SK-N-SH (cell line): ENCODE data around the gene STAP2. TPM values are rescaled to one million over a fixed set of nuclear protein-coding genes. Genes with fewer than 3 reads are reported as not detected.

Experiments
- CTCF ChIA-PET: fragments of 300-600, 350-600 bp; formaldehyde crosslinking; extraction: SDS; loops from one replicate; lab custom pipeline; 2021; lab: Yijun Ruan, JAX
- POLR2A ChIA-PET: fragments of 350-600 bp; sonication (Branson Sonifier 250); formaldehyde crosslinking; extraction: SDS; loops from one replicate; lab custom pipeline; 2020; ENCODE audit warnings: antibody characterized with exemption, inconsistent platforms; lab: Yijun Ruan, JAX
- DNase-seq: peaks from one replicate; pipeline ENCODE4 v3.0.0; 2012
- H2AFZ ChIP-seq: fragments of 200-600 bp; sonication (generic); 2 replicates; pipeline ENCODE4 v1.8.1; 2016; ENCODE audit warnings: antibody characterized with exemption, mild to moderate bottlenecking, low read depth
- H3F3A ChIP-seq: fragments of 200-600 bp; sonication (generic); replicated peaks from 2 replicates; pipeline ENCODE3; 2016; ENCODE audit warnings: antibody characterized with exemption, mild to moderate bottlenecking; ENCODE audit not compliant: insufficient read depth
- H3K27ac ChIP-seq, 2 experiments: fragments of 200-500 bp in 1 of 2; fragments of 200-600 bp in 1 of 2; sonication (Bioruptor generic) in 1 of 2; sonication (generic), shearing (Covaris generic) in 1 of 2; 2 replicates each; pipeline versions ENCODE4 v1.5.1 to v1.6.1; 2014 to 2016; ENCODE audit warnings: low read depth in 2 of 2, inconsistent platforms in 1 of 2, low read length in 1 of 2, mild to moderate bottlenecking in 1 of 2, mixed read lengths in 1 of 2
- H3K27me3 ChIP-seq: fragments of 200-600 bp; sonication (generic), shearing (Covaris generic); 2 replicates; pipeline ENCODE4 v1.6.1; 2016; ENCODE audit warnings: mixed run types; ENCODE audit not compliant: insufficient read depth
- H3K36me3 ChIP-seq, 2 experiments: fragments of 200-500 bp in 1 of 2; fragments of 200-600 bp in 1 of 2; sonication (Bioruptor generic) in 1 of 2; sonication (generic) in 1 of 2; replicated peaks in 1 of 2; 2 replicates each; pipeline versions ENCODE3 to v1.5.1; 2014 to 2016; ENCODE audit warnings: low read length in 1 of 2, mild to moderate bottlenecking in 1 of 2; ENCODE audit not compliant: insufficient read depth in 2 of 2, control insufficient read depth in 1 of 2
- H3K4me1 ChIP-seq, 2 experiments: fragments of 200-500 bp in 1 of 2; fragments of 200-600 bp in 1 of 2; sonication (Bioruptor generic) in 1 of 2; sonication (generic), shearing (Covaris generic) in 1 of 2; 2 replicates each; pipeline versions ENCODE4 v1.5.1 to v1.6.1; 2014 to 2016; ENCODE audit warnings: low read depth in 1 of 2, low read length in 1 of 2, mixed run types in 1 of 2; ENCODE audit not compliant: insufficient read depth in 2 of 2, control insufficient read depth in 1 of 2
- H3K4me2 ChIP-seq: fragments of 200-600 bp; sonication (generic), shearing (Covaris generic); 2 replicates; pipeline ENCODE4 v1.6.1; 2017; ENCODE audit warnings: mixed run types
- H3K4me3 ChIP-seq, 2 experiments: fragments of 200-500 bp in 1 of 2; fragments of 200-600 bp in 1 of 2; sonication (Bioruptor generic) in 1 of 2; sonication (generic), shearing (Covaris generic) in 1 of 2; 2 replicates each; pipeline versions ENCODE4 v1.5.1 to v1.8.1; 2014 to 2016; ENCODE audit warnings: low read depth in 2 of 2, inconsistent platforms in 1 of 2, low read length in 1 of 2, mild to moderate bottlenecking in 1 of 2, mixed read lengths in 1 of 2, moderate library complexity in 1 of 2
- H3K79me2 ChIP-seq: fragments of 200-600 bp; sonication (generic); 2 replicates; pipeline ENCODE4 v1.8.1; 2017; ENCODE audit warnings: mild to moderate bottlenecking; ENCODE audit not compliant: insufficient read depth
- H3K9ac ChIP-seq: fragments of 200-600 bp; sonication (generic); 2 replicates; pipeline ENCODE4 v1.6.1; 2017; ENCODE audit warnings: mixed run types
- H3K9me2 ChIP-seq: fragments of 200-600 bp; sonication (generic); 2 replicates; pipeline ENCODE4 v1.6.1; 2017; ENCODE audit warnings: mixed run types
- H3K9me3 ChIP-seq: fragments of 200-600 bp; sonication (generic); 2 replicates; pipeline ENCODE4 v1.6.1; 2017; ENCODE audit warnings: mixed run types, mild to moderate bottlenecking, moderate library complexity
- H4K20me1 ChIP-seq: fragments of 200-600 bp; sonication (generic); 2 replicates; pipeline ENCODE4 v1.6.1; 2017; ENCODE audit warnings: mild to moderate bottlenecking, mixed run types; ENCODE audit not compliant: insufficient read depth
- CTCF ChIP-seq: fragments of 200-600 bp; sonication (generic); IDR thresholded peaks from 2 replicates; pipeline ENCODE4 v1.6.1; 2017; ENCODE audit warnings: antibody characterized with exemption, mild to moderate bottlenecking, moderate library complexity
- FOSL2 ChIP-seq: IDR thresholded peaks from 2 replicates; pipeline ENCODE4 v1.4.0; 2012; ENCODE audit warnings: low read depth, mild to moderate bottlenecking, moderate library complexity, borderline replicate concordance
- FOXJ3 ChIP-seq: sonication (generic); formaldehyde crosslinking; IDR thresholded peaks from 2 replicates; pipeline ENCODE4 v1.5.1; 2020; ENCODE audit warnings: mild to moderate bottlenecking, missing genetic modification reagents
- GATA2 ChIP-seq: sonication (generic); formaldehyde crosslinking; IDR thresholded peaks from 2 replicates; pipeline ENCODE4 v1.5.0; 2020; ENCODE audit warnings: mild to moderate bottlenecking, missing genetic modification reagents
- JUND ChIP-seq: IDR thresholded peaks from 2 replicates; pipeline ENCODE4 v1.4.0; 2012
- MEF2A ChIP-seq: IDR thresholded peaks from 2 replicates; pipeline ENCODE4 v1.4.0; 2012; ENCODE audit warnings: low read depth, borderline replicate concordance
- NFIC ChIP-seq: IDR thresholded peaks from 2 replicates; pipeline ENCODE4 v1.4.0; 2012; ENCODE audit warnings: borderline replicate concordance
- POLR2AphosphoS5 ChIP-seq: IDR thresholded peaks from 2 replicates; pipeline ENCODE4 v1.6.1; 2012; ENCODE audit warnings: low read depth, low read length
- RAD21 ChIP-seq: IDR thresholded peaks from 2 replicates; pipeline ENCODE4 v1.6.1; 2012; ENCODE audit warnings: mild to moderate bottlenecking, low read length
- REST ChIP-seq: IDR thresholded peaks from 2 replicates; pipeline ENCODE4 v1.6.1; 2012; ENCODE audit warnings: mild to moderate bottlenecking, low read depth, low read length, moderate library complexity
- RFX5 ChIP-seq: IDR thresholded peaks from 2 replicates; pipeline ENCODE4 v1.6.1; 2012; ENCODE audit warnings: mild to moderate bottlenecking, improper control_type of control experiment, low read length
- RXRA ChIP-seq: IDR thresholded peaks from 2 replicates; pipeline ENCODE4 v1.4.0; 2012; ENCODE audit warnings: low read depth, mild to moderate bottlenecking, borderline replicate concordance
- SIN3A ChIP-seq: IDR thresholded peaks from 2 replicates; pipeline ENCODE4 v1.6.1; 2012; ENCODE audit warnings: low read depth, mild to moderate bottlenecking, low read length, moderate library complexity, borderline replicate concordance
- TAF1 ChIP-seq: IDR thresholded peaks from 2 replicates; pipeline ENCODE4 v1.6.1; 2012; ENCODE audit warnings: low read depth, mild to moderate bottlenecking, low read length, moderate library complexity, borderline replicate concordance
- USF2 ChIP-seq: fragments of 150-350 bp; IDR thresholded peaks from 2 replicates; pipeline ENCODE4 v1.6.1; 2017; ENCODE audit warnings: antibody characterized with exemption, low read length, low read depth, borderline replicate concordance
- WGBS: methylation state at CpG from one replicate; pipeline ENCODE4 v1.1.6; 2017; ENCODE audit warnings: low lambda C conversion rate; 5-methylcytosine and 5-hydroxymethylcytosine counted together
- polyA plus RNA-seq, 3 experiments: library from polyadenylated mRNA; depleted of rRNA; stranded (reverse); fragments of >200 nt; gene quantifications; 2 replicates each; pipeline ENCODE4 v1.2.3, GENCODE V29; 2012
- TF ChIP-seq, protein P1 (sequence below): IDR thresholded peaks from 2 replicates; pipeline ENCODE4 v1.4.0; 2012; ENCODE audit warnings: low read depth
- TF ChIP-seq, protein P2 (sequence below): fragments of 150-350 bp; IDR thresholded peaks from 2 replicates; pipeline ENCODE4 v1.6.1; 2016; ENCODE audit warnings: mild to moderate bottlenecking, low read depth, low read length

The STAP2 gene
- polyA plus RNA-seq, 1 of the 3 experiments (the other 2 are of a cell fraction), result 7.6 TPM

GRCh38 chr19:4324228-4324627 lies 14.4 kb downstream of the STAP2 start:
- H3K79me2 ChIP-seq, result peaks cover 7% of the 10 kb centered on the region; the same call in 1 of the 2 replicates
- no peak overlapping the region for H2AFZ ChIP-seq
- POLR2A ChIA-PET, result interaction anchor here (0.8 to 1.1 kb wide), 4 partner anchors 11 to 48 kb away, joined by 3 to 4 read pairs (median 4); no protein-coding TSS in a partner anchor
- TF ChIP-seq FOXJ3 (CRISPR knock-in tag) (no peak), RFX5 (no peak), REST (no peak), SIN3A (no peak), RXRA (no peak), POLR2AphosphoS5 (no peak), JUND (no peak), GATA2 (CRISPR knock-in tag) (no peak), USF2 (no peak), NFIC (no peak), CTCF (no peak), MEF2A (no peak), RAD21 (no peak), TAF1 (no peak), FOSL2 (no peak)
- TF ChIP-seq, protein P1, sequence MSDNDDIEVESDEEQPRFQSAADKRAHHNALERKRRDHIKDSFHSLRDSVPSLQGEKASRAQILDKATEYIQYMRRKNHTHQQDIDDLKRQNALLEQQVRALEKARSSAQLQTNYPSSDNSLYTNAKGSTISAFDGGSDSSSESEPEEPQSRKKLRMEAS, result no peak
- TF ChIP-seq, protein P2, sequence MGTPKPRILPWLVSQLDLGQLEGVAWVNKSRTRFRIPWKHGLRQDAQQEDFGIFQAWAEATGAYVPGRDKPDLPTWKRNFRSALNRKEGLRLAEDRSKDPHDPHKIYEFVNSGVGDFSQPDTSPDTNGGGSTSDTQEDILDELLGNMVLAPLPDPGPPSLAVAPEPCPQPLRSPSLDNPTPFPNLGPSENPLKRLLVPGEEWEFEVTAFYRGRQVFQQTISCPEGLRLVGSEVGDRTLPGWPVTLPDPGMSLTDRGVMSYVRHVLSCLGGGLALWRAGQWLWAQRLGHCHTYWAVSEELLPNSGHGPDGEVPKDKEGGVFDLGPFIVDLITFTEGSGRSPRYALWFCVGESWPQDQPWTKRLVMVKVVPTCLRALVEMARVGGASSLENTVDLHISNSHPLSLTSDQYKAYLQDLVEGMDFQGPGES, result no peak
- DNase-seq, result no peak
- H3K9ac ChIP-seq, result no peak overlapping the region
- no peak overlapping the region for H3K4me2 ChIP-seq
- H3K4me3 ChIP-seq, result no peak overlapping the region
- no peaks in the 10 kb centered on the region for H3K36me3 ChIP-seq
- CTCF ChIA-PET, result no interaction called here
- H4K20me1 ChIP-seq, result no peaks in the 10 kb centered on the region
- no peak overlapping the region for H3K27ac ChIP-seq
- 97% methylated on average over 11 of the region's 12 CpGs for WGBS
- H3K27me3 ChIP-seq, result no peaks in the 10 kb centered on the region
- H3K9me2 ChIP-seq, result no peaks in the 10 kb centered on the region
- peaks cover 6% of the 10 kb centered on the region for H3F3A ChIP-seq
- H3K9me3 ChIP-seq, result no peaks in the 10 kb centered on the region
- H3K4me1 ChIP-seq, result peaks cover 0 to 15% of the 10 kb centered on the region in 2 experiments; a peak in 2 of 4 replicates
